Measurements from ENCODE around the gene TGM5.
A peak's percentile ranks its signal among the peaks of the same experiment; 100 is the strongest.

TGM5 gene

DNA sequence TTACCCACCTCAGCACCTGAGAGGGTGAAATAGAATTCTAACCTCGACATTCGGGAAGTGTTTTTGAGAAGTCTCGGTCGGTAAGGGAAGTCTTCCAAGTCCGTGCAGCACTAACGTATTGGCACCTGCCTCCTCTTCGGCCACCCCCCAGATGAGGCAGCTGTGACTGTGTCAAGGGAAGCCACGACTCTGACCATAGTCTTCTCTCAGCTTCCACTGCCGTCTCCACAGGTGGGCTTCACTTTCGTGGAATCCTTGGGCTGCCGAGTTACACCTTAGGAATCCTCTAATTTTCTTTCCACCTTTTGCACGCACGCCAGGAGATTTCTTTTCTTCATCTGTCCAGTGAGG is 80.8 kb downstream of the TGM5 start:
- DNase-seq = no peak

DNA sequence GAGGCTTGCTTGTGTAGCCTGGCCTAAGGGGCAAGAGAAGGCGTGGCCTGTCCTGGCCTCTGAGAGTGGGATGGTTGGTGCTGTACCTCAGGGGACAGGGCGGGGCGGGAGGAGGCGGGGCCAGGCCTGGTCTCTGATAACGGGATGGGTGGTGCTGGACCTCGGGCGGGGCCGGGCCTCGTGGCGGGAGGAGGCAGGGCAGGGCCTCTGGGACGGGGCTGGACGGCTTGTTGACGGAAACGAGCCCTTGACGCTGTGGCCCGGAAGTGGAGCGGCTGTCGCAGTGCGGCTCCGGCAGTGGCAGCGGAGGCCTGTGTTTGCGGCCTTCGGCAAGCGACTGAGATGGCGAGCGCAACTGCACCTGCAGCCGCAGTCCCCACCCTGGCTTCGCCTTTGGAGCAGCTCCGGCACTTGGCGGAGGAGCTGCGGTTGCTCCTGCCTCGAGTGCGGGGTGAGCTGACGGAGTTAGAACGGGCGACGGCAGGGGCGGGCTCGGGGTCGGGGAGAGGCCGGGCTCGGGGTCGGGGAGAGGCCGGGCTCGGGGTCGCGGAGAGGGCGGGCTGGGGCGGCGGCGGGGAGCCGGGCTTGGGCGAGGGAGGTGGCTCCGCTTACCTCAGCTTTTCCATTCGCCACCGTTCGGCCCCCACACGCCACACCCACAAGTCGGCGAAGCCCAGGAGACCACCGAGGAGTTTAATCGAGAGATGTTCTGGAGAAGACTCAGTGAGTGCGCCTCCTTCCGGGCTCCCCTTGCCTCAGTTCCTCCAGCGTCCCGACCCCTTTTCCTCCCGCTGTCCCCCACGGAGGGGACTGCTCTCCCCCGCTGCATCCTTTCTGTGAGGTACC is 81.3 kb downstream of the TGM5 start, which contains the start of gene CCNDBP1:
Gene CCNDBP1, plus strand, starts transcription at position 247 of the 846 bp plus-strand sequence. Its CDS starts 96 bp downstream, at position 343.
- DNase-seq = peak; percentile 72 to 74

GRCh38 chr15:43184407-43185124 is 82.2 kb downstream of the TGM5 start:
- DNase-seq = no peak

GRCh38 chr15:43183270-43183669 is 83.5 kb downstream of the TGM5 start:
- no peak for DNase-seq

Measured in activated CD4-positive, alpha-beta T cell treated with anti-CD3 and anti-CD28 coated beads, Interleukin-2, amount 50 U/mL, for 4 hours (primary cell).